OCI-M2 (cell line): ENCODE measurements around the gene PRLR.

Source experiments
- DNase-seq: peaks from one replicate; lab custom pipeline; 2025; ENCODE audit not compliant: unreplicated experiment; lab: John Stamatoyannopoulos, UW

PRLR gene

DNA sequence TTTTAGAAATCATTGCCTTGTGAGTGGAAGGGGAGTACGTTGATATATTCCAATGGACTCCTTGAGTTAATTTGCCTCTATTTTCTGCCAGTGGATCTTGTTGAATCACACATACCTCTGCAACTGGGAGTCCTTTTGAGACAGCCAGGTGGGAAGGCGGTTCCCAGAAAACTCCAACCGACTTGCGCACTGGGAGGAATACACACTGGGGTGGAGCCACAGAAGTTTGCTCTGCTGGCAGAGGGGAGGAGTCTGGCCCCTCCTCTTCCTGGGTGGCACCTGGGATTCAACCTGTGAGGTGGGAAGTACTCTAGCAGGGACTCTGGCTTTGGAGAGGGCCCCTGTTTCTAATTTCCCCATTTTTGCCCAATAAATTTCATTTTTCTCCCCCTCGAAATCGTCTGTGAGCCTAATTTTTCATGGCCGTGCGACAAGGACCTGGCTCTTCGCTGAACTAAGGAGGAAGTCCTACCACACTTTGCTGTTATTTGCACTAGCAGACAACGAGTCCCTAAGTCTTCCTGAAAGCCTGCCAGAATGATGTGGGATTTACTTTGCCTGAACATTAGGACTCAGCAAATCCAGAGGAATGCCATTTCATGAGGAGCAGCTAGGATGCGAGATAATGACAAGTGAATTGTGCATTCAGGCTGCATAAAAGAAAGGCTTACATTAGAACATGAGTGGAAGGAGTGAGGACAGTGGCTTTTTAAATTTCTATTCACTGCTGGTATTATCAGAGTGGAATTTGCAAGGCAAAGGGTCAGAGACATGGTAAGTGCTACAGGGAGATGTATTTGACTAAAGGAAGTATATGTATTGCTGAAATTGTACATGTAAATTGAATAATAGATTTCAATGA, 67.2 kb downstream of the PRLR start:
- no peak for DNase-seq

DNA sequence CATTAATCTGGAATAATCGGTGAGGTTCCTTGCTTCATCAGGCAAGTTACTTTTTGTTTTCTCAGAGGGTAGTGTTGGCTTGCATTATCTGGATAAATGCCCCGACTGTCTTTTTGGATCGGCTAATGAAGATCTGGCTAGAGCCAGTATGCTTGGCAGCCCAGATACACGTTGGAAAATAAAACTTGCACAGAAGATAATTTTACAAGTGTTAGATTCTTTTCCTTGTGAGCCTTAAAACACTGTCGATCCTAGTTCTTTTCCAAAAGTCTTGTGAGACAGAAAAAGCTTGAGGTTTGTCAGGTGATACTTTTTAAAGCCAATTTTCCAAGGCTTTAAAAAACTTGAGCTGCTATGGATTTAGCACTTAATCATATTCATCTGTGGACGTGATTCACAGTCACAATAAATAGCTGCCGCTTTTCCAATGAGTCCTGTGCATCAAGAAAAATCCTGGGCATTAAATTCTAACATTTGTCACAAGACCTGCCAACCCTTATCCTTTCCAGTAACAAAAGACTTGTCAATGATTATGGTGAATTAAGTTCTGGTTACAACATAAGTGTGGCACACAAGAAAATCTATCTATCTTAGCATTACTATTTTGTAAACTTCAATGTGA, 68.5 kb downstream of the PRLR start:
- no peak for DNase-seq

DNA sequence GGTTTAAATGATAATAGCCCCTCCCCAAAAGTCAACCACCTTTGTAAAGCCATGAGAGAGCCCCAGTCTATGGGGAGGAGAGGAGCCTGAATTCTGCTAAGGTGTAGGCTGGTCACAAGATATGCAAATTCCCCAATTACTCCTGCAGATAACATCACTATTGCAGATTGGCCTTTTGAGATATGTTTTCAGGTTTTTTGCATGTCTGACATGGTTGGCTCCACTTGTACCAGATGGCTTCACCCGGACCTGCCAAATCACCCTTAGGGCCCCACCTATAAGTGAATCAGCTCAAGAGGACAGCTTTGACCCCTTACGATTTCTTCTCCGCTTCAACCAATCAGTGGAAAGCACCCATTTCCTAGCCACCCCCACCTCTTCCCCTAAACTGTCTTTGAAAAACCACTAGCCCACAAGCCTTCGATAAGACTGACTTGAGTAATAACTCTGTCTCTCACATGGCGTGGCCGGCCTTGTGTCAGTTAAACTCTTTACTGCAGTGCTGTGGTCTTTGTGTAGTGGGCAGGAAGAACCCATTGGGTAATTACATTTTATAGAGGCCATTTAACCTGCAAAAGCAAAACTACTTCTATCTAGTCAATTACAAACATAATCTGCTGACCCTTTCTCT, 69.7 kb downstream of the PRLR start:
- DNase-seq: no peak

DNA sequence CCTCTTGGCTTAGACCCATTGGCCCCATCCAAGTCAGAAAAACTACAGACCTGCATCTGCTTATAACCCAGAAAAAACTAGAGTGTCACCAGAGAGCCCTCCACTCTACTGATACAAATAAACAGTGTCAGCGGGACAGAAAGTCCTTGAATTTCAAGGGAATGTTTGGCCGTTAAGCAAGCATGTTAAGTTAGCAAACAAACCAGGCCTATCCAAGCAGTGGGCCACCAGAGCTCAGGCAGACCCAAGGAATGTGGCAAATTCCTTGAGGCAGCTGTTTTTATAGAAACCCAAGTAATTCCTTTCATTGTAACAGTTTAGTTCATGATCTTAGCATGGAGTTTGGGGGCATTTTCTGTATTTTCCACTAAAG, 70.9 kb downstream of the PRLR start:
- DNase-seq: no peak

DNA sequence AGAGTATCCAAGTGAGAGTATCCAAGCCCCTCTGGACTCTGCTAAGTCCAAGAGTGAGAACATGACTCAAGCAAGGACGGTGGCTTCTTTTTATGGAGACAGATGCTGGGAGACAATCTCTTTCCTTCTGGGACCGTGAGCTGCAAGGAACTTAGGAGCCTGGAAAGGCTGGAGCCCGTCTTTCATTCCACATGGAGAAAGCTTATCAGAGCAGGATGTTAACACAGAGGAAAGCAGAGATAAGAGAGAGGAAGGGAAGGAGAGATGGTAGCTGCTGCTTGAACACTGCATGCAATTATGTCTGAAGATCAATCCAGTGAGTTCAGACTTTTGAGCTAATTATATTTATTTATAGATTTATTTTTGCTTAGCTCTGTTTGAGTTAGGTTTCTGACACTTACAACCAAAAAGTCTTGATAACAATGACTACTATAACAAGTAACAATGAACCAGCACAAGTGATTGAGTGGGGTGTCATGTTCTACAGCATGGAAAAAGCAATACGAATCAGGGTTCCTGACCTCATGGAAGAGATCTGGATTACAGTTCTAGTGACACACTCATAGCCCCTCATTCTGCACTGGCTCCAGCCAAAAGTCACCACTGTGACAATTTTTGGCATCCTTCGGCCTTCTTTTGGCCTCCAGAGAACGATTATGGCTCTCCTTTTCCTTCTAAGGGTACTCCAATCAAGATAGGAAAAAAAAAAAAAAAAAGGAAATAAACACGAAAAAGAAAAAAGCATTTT, 71.5 kb downstream of the PRLR start:
- no peak for DNase-seq

DNA sequence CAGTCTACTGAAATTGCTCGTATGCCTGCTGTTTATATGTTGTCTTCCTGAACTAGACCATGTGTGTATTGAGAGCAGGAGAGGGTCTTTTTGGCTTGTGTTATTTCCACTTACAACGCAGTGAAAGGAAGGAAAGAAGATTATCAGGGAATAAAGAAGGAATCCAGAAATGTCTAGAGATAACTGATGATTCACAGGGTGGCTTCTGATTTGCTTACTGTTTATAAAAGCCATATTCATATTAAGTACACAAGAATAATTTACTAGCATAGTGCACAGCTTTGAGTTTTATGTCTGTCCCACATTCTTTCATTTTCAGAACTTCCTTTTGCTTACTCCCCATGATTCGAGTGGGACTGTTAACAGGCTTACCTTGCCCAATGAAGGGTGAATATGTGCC, 72.1 kb downstream of the PRLR start:
- no peak for DNase-seq

DNA sequence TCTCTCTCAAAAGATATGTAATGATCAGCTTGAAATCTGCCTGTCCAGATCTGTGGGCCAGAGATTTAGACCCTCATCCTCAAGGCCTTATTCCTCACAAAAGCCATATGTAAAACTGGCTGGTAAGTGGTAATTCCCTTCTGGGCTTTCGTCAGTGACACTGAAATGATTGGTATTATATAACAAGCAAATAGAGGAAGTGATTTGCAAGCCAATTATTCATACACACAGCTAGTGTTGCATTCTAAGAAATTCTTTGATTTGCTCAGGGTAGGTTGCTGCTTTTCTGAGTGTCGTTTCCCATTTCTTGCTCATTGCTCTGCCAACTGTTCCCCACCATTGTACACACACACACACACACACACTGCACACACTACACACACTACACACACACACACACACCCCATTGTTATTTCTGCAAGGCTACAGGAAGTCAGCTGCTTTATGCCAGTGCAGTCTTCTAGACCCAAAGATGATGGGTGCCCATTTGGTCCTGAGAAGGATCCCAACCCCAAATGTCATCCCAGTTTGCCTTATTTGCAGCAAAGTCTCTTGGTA, 76.8 kb downstream of the PRLR start:
- no peak for DNase-seq

DNA sequence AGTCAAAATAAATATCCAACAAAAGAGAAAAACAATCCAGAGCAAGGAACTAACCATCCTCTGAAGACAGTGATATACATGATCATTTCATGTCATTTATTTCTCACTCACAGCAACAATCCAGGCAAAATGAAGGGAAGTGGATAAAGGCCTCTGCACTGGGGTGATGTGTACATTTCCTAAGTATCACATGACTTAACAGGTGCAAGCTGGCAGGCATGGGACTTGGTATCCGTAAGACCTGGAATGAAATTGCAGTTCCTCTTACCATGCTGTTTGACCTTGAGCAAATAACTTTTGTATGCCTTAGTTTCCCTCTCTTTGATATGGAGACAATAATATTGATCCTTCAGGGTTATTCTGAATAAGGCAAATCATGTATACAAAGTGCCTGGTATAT, 77.6 kb downstream of the PRLR start:
- DNase-seq: no peak

DNA sequence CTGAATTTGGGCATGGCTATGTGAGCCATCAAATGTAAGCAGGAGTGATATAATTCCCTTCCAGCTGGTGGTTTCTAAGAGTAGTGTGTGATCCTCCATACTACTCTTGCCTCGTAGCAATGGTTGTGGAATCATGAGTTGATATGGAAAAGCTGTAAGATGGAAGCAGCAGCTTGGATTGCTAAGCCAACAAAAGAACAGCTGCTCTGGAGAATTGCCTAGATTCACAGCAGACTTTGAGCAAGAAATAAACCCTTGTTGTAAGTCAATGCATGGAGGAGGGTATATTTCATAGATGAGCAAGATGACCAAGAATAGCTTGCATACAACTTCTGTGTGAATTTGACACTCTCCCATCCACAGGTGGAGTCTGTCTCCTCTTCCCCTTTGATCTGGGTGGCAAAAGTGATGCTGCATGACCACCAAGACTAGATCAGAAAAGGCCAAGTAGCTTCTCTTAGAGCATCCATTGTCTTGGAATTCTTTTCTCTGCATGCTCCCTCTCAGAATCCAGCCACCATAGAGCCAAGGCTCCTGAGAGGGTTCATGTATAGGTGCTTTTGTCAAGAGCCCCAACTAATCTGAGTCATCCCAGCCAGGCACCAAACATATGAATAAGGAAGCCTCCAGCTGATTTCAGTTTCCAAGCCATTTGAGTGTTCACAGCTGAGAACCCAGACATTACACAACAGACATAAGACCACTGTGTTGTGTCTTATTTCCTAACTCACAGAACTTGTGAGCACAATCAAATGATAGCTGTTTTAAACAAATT, 79.0 kb downstream of the PRLR start:
- DNase-seq: no peak

DNA sequence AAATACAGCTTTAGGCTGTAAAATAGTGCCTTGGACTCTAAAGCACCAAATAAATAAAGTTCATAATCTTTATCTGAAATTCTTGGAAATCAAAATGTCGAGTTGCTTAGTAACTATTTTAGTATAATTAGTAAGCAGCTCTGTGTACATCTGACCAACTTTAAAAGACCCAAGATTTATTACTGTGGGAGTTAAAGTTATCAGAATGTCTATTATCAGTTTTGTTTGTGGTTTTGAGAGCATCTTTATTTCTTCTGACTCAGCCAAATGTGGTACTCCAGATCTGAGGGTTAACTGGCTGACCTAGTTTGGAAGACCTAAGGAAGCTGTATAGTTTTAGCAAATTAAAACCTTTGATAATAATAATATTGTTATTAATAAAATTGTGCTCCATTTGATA, 81.2 kb downstream of the PRLR start:
- DNase-seq: no peak

DNA sequence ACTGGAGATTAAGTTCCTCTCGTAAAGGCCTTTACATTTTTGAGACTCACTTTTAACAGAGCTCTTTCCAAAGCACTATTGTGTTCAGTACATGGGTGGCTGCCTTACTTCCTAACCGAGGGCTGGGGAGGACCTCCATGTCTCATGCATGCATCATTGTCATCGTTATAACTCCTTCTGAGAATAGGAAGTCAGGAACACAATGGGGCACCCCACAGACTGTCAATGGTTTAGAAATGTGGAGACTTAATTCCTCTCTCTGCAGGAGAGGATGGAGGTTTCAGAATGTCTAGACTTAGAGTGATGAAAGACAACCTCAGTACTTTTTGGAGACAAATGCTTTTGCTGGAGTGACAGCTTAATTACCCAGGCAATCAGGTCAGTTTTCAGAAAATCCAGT, 83.9 kb downstream of the PRLR start:
- no peak for DNase-seq

DNA sequence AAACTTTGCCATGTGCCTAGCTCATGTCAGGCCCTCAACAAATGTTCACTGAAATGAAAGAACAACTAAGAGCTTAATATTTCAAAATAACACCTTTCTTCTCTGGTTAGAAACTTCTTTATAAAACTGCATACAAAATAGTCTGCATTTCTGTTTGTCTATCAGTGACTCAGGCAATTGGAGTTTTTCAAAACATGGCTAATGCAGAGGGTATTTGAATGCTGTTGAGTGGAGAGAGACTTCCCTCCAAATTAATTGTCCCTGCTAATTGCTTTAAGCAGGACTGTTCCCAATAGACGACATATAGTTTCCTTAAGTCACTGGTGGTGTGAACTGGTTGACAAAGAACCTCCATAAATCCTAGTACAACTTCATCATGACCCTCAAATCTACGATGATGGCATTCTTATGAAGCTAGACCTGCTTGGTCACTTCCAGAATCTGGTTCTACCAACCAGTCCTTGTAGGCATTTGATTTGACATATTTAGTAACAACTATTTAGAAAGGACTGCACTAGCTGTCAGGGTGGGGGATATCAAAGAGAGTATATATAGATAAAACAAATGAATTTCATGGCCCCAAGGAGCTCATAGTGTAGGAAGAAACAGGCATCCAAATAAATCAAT, 84.5 kb downstream of the PRLR start:
- no peak for DNase-seq

DNA sequence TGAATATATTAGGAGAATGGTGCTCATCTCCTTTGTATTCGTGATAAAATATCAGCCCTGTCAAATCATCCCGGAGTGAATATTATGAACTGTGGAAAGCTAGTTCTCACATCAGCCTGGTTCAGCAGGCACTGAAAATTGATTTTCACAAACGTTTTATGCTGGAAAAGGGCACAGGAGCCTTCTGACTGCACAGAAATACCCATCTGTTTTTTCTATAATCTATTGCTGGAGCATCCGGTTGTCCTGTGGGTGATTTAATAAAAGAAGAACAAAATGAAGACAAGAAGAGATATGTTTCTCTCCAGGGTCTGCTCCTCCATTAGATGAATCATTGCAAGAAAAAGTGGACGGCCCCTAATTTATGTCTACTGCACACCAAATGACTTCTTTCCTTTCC, 85.3 kb downstream of the PRLR start:
- DNase-seq: no peak

DNA sequence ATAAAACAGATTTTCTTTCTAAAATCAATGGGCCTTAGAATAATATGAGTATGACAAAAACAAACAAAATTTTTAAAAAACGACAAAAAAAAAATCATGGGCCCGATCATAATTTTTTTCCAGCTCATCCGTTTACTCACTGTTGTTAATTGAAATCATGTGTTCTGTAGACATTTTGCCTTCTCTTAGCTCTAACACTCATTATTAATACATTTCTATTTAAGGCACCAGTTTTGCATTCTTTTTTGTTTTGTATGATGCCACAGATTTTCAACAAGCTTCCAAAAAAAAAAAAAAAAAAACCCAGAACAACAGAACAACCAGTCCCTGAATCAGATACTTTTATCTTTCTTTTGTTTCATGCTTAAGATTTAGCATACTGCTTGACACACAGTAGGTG, 86.4 kb downstream of the PRLR start:
- no peak for DNase-seq

DNA sequence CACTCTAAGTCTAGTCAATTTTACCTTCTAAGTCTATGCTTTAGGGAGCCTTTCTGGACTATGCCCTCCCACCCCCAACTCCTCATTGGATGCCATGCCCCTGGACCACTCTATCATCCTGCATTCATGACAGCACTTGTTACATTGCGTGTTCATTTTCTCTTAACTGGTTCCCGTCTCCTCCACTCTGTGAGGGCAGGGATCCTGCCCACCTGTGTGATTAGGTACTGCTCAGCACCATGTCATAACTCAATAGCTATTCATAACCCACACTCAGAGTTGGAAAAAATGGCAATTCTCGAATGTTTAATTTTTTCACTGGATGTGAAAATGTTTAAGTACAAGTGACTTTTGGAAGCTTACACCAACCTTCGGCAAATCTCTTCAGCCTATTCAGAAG, 88.5 kb downstream of the PRLR start:
- DNase-seq: no peak

DNA sequence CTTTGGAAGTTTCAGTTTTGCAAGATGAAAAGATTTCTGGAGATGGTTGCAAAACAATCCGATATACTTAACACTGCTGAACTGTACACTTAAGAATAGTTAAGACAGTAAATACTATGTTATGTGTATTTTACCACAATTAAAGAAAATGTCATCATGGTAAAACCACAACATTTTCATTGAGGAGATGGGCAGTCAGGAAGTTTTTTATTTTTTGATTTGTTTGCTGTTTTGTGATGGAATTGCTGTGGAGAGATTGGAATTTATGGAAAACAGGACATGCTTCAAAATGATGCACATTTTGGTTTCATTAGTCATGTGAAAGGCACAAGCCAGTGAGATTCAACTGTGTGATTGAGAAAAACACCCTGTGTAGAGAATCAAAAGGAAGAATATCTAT, 92.1 kb downstream of the PRLR start:
- DNase-seq: no peak

DNA sequence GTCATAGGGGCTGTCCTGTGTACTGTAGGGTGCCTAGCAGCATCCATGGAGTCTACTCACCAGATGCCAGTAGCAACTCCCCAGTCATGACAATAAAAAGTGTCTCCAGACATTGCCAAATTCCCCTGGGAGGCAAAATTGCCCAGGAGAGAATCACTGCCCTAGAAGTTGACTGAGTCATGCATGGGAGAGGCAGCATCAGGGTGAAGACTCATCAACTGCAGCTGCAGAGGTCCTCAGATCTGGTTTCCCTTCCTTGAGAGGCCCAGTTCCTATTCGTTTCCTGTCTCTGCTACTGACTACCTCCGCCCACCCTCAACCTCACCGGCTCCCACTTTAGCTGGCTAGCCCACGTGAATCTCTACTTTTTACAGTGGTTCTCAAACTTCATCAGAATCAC, 93.9 kb downstream of the PRLR start:
- no peak for DNase-seq

DNA sequence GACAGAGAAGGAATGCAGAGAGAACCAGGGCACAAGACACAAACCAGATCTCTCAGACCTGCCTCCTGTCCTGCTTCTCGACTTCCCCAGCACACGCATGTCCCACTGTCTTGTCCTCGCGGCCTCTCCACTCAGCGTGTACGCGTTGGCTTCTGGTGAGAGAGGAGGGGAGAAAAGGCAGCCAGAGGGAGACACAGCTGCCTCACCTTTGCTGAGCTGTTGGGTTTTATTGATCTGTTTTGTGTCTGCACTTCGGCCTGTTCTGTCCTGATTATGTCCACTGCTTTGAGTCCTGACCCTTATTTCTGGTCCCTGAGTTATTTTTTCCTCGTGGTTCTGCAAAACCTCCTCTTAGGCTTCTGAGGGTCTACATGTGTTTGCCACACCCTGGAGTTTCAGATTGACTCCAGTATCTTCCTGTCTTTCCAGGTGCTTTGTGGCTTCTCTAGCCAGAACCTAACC, 95.0 kb downstream of the PRLR start:
- no peak for DNase-seq

DNA sequence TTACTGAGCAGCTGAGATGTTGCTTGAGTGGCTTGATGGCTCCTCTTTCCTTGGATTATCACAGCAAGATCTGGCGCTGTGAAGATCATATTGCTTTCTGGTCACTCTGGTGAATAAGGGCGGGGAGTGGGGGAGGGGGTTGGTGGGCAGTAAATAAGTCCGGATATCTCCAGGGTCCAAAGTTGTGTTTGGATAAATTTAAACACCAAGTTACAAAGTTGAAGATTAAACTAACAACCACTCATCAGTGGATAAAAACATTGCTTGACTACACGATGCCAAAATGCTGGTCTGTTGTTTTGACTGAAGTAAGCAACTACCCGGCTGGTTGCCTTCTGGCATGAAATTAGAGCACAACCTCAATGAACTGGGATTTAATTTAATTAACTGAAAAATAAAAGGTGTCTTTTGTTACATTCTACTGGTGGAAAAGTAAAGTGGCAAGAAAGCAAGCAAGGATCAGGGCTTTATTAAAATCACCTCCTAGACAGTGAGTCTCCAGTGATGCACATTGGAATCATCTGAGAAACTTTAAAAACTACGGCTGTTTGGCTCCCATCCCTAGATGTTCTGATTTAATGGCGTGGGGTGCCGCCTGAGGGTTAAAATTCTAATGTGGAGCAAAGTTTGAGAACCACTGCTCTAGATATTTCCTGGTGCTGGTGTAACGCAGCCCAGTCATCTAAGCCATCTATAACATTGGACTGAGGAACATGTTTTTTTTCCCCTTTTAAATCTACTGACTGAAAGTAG, 95.8 kb downstream of the PRLR start:
- no peak for DNase-seq
